Measurements from ENCODE around the gene PITPNC1. TPM values are rescaled to one million over a fixed set of nuclear protein-coding genes. Genes with fewer than 3 reads are reported as not detected.
A peak's percentile ranks its signal among the peaks of the same experiment; 100 is the strongest.

The PITPNC1 gene
- total RNA-seq, 3 donors from 2014 or later: 11.0 to 17.7 (median 14.8) TPM

GRCh38 chr17:67610061-67610460 is 233.0 kb downstream of the PITPNC1 start:
- DNase-seq (ENCODE audit: low spot score in 2 of 2): no peak
- H3K36me3 ChIP-seq: no peaks in the 10 kb centered on the region
- H3K4me1 ChIP-seq: no peaks in the 10 kb centered on the region
- TF ChIP-seq, protein P1, sequence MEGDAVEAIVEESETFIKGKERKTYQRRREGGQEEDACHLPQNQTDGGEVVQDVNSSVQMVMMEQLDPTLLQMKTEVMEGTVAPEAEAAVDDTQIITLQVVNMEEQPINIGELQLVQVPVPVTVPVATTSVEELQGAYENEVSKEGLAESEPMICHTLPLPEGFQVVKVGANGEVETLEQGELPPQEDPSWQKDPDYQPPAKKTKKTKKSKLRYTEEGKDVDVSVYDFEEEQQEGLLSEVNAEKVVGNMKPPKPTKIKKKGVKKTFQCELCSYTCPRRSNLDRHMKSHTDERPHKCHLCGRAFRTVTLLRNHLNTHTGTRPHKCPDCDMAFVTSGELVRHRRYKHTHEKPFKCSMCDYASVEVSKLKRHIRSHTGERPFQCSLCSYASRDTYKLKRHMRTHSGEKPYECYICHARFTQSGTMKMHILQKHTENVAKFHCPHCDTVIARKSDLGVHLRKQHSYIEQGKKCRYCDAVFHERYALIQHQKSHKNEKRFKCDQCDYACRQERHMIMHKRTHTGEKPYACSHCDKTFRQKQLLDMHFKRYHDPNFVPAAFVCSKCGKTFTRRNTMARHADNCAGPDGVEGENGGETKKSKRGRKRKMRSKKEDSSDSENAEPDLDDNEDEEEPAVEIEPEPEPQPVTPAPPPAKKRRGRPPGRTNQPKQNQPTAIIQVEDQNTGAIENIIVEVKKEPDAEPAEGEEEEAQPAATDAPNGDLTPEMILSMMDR (IDR thresholded peaks at IDR 0.05): no peak
- no peak for TF ChIP-seq POLR2A (IDR thresholded peaks at IDR 0.05)
- TF ChIP-seq POLR2AphosphoS5 (IDR thresholded peaks at IDR 0.05): no peak
- H3K27ac ChIP-seq: no peak overlapping the region
- H3K9me3 ChIP-seq: no peaks in the 10 kb centered on the region
- no peak overlapping the region for H3K4me3 ChIP-seq
- no peaks in the 10 kb centered on the region for H3K27me3 ChIP-seq
- intact Hi-C loops (cut with DNase I; ENCODE audit: low total_unique reads): no loop called here

GRCh38 chr17:67613961-67614360 is 236.9 kb downstream of the PITPNC1 start:
- H3K4me1 ChIP-seq: peaks cover 0 to 7% of the 10 kb centered on the region in 2 donors
- TF ChIP-seq POLR2A (IDR thresholded peaks at IDR 0.05) (no peak), POLR2AphosphoS5 (IDR thresholded peaks at IDR 0.05) (no peak)
- TF ChIP-seq, protein P1 (IDR thresholded peaks at IDR 0.05): no peak
- H3K9me3 ChIP-seq: no peaks in the 10 kb centered on the region
- H3K36me3 ChIP-seq: no peaks in the 10 kb centered on the region
- intact Hi-C loops (cut with DNase I; ENCODE audit: low total_unique reads): no loop called here
- H3K27me3 ChIP-seq: no peaks in the 10 kb centered on the region
- H3K27ac ChIP-seq: no peak overlapping the region
- DNase-seq (ENCODE audit: low spot score in 2 of 2): no peak
- no peak overlapping the region for H3K4me3 ChIP-seq

DNA sequence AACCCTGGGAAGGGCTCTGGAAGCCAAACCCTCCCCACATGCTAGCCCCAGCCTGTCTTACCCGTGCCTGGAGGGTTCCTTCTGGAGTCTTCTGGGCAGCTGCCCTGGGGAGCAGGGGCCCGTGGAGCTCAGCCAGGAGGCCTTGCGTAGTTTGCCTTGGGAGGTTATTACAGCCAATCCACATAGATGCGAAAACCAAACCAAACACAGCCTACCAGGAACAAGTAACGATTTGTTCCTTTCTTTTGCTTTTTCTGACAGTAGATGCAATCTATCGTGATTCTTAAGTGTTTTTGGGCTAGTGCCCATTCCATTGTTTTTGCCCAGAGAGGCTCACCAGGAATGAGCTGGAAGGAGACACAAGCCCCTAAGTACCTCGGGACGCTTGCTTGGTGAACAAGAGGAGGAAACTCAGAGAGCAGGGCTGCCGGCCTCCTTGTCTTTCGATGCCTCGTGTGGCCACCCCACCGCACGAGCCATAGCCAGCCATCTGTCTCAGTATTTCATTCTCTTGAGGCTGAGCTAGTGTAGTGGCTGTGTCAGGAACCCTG is 238.0 kb downstream of the PITPNC1 start:
- no peak overlapping the region for H3K4me3 ChIP-seq
- no peak for TF ChIP-seq POLR2A (IDR thresholded peaks at IDR 0.05)
- TF ChIP-seq, protein P1 (IDR thresholded peaks at IDR 0.05): no peak
- no peak for TF ChIP-seq POLR2AphosphoS5 (IDR thresholded peaks at IDR 0.05)
- H3K9me3 ChIP-seq: no peaks in the 10 kb centered on the region
- H3K27me3 ChIP-seq: no peaks in the 10 kb centered on the region
- H3K4me1 ChIP-seq: peaks cover 0 to 7% of the 10 kb centered on the region in 2 donors
- no peak for DNase-seq (ENCODE audit: low spot score in 2 of 2)
- peak overlapping the region; percentile 20 to 76 for H3K27ac ChIP-seq
- intact Hi-C loops (cut with DNase I; ENCODE audit: low total_unique reads): no loop called here
- no peaks in the 10 kb centered on the region for H3K36me3 ChIP-seq

GRCh38 chr17:67615736-67616135 is 238.7 kb downstream of the PITPNC1 start:
- Histone ChIP-seq H3K9me3 (no peaks in the 10 kb centered on the region), H3K36me3 (no peaks in the 10 kb centered on the region), H3K27ac (peak overlapping the region in 1 of 2 donors; percentile 76), H3K4me3 (no peak overlapping the region), H3K27me3 (no peaks in the 10 kb centered on the region), H3K4me1 (peaks cover 0 to 7% of the 10 kb centered on the region in 2 donors)
- no peak for TF ChIP-seq POLR2A (IDR thresholded peaks at IDR 0.05)
- TF ChIP-seq, protein P1 (IDR thresholded peaks at IDR 0.05): no peak
- no peak for TF ChIP-seq POLR2AphosphoS5 (IDR thresholded peaks at IDR 0.05)
- DNase-seq (ENCODE audit: low spot score in 2 of 2): no peak
- intact Hi-C loops (cut with DNase I; ENCODE audit: low total_unique reads): no loop called here

DNA sequence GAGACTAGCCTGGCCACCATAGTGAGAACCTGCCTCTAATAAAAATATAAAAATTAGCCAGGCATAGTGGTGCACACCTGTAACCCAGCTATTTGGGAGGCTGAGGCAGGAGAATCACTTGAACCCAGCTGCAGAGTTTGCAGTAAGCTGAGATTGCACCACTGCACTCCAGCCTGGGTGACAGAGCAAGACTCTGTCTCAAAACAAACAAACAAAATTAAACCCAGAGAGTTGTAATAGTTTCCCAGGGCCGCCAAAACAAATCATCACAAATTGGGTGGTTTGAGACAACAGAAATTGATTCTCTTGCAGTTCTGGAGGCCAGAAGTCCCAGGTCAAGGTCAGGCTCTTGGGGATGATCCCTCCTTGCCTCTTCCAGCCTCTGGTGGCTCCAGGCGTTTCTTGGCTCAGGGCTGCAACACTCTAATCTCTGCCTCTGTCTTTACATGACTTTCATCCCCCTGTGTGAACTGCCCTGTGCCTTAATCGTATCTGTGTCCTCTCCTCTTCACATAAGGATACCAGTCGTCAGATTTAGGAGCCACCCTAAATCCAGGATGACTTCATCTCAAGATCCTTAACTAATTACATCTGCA is 240.3 kb downstream of the PITPNC1 start:
- no peak for DNase-seq (ENCODE audit: low spot score in 2 of 2)
- intact Hi-C loops (cut with DNase I; ENCODE audit: low total_unique reads): no loop called here
- TF ChIP-seq POLR2A (IDR thresholded peaks at IDR 0.05) (no peak), POLR2AphosphoS5 (IDR thresholded peaks at IDR 0.05) (no peak)
- TF ChIP-seq, protein P1 (IDR thresholded peaks at IDR 0.05): no peak
- Histone ChIP-seq H3K4me3 (no peak overlapping the region), H3K27me3 (no peaks in the 10 kb centered on the region), H3K9me3 (no peaks in the 10 kb centered on the region), H3K36me3 (no peaks in the 10 kb centered on the region), H3K27ac (no peak overlapping the region), H3K4me1 (peaks cover 0 to 7% of the 10 kb centered on the region in 2 donors)

Data from breast epithelium (tissue), 4 donors.